Measurements from ENCODE around the gene CRAMP1.

The CRAMP1 gene

DNA sequence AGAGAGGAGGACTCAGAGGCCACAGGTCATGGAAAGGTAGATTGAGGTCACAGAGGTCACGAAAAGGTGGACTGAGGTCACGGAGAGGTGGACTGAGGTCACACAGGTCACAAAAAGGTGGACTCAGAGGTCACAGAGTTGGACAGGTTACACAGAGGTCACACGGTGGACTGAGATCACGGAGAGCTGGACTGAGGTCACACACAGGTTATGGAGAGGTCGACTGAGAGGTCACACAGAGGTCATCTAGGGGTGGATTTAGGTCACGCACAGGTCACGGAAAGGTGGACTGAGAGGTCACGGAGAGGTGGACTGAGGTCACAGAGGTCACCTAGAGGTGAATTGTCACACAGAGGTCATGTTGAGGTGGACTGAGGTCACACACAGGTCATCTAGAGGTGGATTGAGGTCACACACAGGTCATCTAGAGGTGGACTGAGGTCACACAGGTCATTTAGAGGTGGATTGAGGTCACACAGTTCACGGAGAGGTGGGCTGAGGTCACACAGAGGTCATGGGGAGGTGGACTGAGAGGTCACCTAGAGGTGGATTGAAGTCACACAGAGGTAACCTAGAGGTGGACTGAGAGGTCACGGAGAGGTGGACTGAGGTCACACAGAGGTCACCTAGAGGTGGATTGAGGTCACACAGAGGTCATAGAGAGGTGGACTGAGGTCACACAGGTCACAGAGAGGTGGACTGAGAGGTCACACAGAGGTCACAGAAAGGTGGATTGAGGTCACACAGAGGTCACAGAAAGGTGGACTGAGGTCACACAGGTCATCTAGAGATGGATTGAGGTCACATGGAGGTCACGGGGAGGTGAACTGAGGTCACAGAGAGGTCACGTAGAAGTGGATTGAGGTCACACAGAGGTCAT lies 39.2 kb downstream of the CRAMP1 start:
- H3K4me3 ChIP-seq (ENCODE audit: low read depth, low read length): no peak overlapping the region
- no peak for TF ChIP-seq CTCF (IDR thresholded peaks at IDR 0.05; ENCODE audit: low read depth, low read length)
- H3K9me3 ChIP-seq (ENCODE audit: severe bottlenecking): no peaks in the 10 kb centered on the region
- DNase-seq: no peak
- no peak overlapping the region for H3K27ac ChIP-seq
- H3K36me3 ChIP-seq: peaks cover 59% of the 10 kb centered on the region
- H3K27me3 ChIP-seq (ENCODE audit: insufficient read depth, low read depth, severe bottlenecking): no peaks in the 10 kb centered on the region

DNA sequence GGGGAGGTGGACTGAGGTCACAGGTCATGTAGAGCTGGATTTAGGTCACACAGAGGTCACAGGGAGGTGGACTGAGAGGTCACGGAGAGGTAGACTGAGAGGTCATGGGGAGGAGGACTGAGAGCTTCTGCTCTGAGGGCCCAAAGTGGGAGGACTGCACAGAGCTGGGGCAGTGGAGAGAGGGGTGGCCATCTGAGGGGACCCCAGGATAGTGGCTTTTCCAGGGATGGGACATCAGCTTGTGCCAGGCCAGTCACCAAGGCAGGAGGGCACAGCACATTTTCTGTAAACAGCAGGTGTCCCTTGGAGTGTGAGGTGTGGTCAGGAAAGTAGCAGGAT lies 39.8 kb downstream of the CRAMP1 start:
- no peak for TF ChIP-seq CTCF (IDR thresholded peaks at IDR 0.05; ENCODE audit: low read depth, low read length)
- H3K36me3 ChIP-seq: peaks cover 59% of the 10 kb centered on the region
- no peak for DNase-seq
- no peak overlapping the region for H3K27ac ChIP-seq
- no peaks in the 10 kb centered on the region for H3K27me3 ChIP-seq (ENCODE audit: insufficient read depth, low read depth, severe bottlenecking)
- no peak overlapping the region for H3K4me3 ChIP-seq (ENCODE audit: low read depth, low read length)
- no peaks in the 10 kb centered on the region for H3K9me3 ChIP-seq (ENCODE audit: severe bottlenecking)

DNA sequence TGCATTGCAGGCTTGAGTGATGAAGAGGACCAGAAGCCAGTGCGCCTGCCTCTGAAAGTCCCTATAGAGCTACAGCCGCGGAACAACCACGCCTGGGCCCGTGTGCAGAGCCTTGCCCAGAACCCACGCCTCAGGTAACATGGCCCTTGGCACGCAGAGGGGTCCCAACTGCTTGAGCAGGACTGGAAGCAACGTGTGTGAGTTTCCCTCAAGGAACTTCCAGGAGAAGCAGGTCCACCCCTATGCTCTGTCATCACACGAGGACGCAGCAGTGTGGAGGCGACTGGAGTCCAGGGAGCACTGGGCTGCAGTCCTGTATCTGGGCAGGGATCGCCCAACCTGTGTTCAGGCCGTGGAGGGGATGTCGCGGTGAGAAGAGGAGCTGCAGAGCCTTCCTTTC lies 40.9 kb downstream of the CRAMP1 start:
- no peaks in the 10 kb centered on the region for H3K27me3 ChIP-seq (ENCODE audit: insufficient read depth, low read depth, severe bottlenecking)
- no peak for TF ChIP-seq CTCF (IDR thresholded peaks at IDR 0.05; ENCODE audit: low read depth, low read length)

GRCh38 chr16:1654505-1655268 lies 42.5 kb downstream of the CRAMP1 start:
- Histone ChIP-seq H3K27me3 (ENCODE audit: insufficient read depth, low read depth, severe bottlenecking) (no peaks in the 10 kb centered on the region), H3K4me3 (ENCODE audit: low read depth, low read length) (no peak overlapping the region), H3K9me3 (ENCODE audit: severe bottlenecking) (no peaks in the 10 kb centered on the region), H3K36me3 (peaks cover 78% of the 10 kb centered on the region), H3K27ac (no peak overlapping the region)
- no peak for TF ChIP-seq CTCF (IDR thresholded peaks at IDR 0.05; ENCODE audit: low read depth, low read length)
- no peak for DNase-seq

More for the DNA sequence above, 40.9 kb downstream of the CRAMP1 start:
- Histone ChIP-seq H3K27ac (no peak overlapping the region), H3K36me3 (peaks cover 66% of the 10 kb centered on the region), H3K9me3 (ENCODE audit: severe bottlenecking) (no peaks in the 10 kb centered on the region), H3K4me3 (ENCODE audit: low read depth, low read length) (no peak overlapping the region)
- DNase-seq: no peak

DNA sequence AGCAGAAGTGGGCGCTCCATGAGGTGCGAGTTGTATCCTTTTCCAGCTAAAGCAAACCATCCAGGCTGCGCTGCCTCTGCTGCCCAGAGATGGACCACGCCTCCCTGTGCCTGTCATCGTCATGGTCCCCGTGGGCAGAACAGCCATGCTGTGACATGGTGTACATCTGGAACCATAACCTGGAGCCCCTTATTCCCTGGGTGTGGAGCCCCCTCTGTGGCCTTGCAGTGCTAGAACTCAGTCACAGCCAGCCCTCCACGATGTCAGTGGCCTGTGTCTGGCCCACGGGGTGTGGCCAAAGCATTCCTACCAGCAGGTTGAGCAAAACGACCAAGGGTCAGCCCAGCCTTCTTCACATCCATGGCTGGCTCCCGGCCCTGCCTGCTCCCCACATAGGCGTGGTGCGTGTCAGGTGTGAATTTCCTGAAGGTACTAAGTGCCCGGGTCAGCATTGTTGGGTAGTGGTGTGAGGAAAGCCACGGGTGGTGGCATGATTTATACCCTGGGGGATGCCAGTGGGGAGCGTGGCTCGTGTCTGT lies 43.2 kb downstream of the CRAMP1 start:
- Histone ChIP-seq H3K27me3 (ENCODE audit: insufficient read depth, low read depth, severe bottlenecking) (no peaks in the 10 kb centered on the region), H3K9me3 (ENCODE audit: severe bottlenecking) (no peaks in the 10 kb centered on the region), H3K36me3 (peaks cover 84% of the 10 kb centered on the region), H3K27ac (no peak overlapping the region), H3K4me3 (ENCODE audit: low read depth, low read length) (no peak overlapping the region)
- TF ChIP-seq CTCF (IDR thresholded peaks at IDR 0.05; ENCODE audit: low read depth, low read length): no peak
- DNase-seq: no peak

All from WERI-Rb-1 (cell line).